Naive thymus-derived CD8-positive, alpha-beta T cell (primary cell): ENCODE data around the gene PFDN6. TPM values are rescaled to one million over a fixed set of nuclear protein-coding genes. Genes with fewer than 3 reads are reported as not detected.

Source experiments
- microRNA-seq: library from miRNA; unstranded; fragments of <30 nt; microRNA quantifications from one replicate; pipeline ENCODE4 v1.2.0, GENCODE V29; 2022; ENCODE audit warnings: borderline microRNAs expressed
- polyA plus RNA-seq, 3 donors: library from polyadenylated mRNA; unstranded; fragments of 300-500 nt; fragmentation: Illumina TruSeq; gene quantifications; one replicate each; pipeline ENCODE4 v1.2.3, GENCODE V29; 2021
- total RNA-seq, 8 experiments: library from RNA in 2 of 8; stranded (reverse) in 2 of 8; gene quantifications; one replicate each; pipeline ENCODE4 v1.2.3 and lab custom pipeline; 2021 to 2026

PFDN6 gene
- total and polyA plus RNA-seq, 5 experiments from 2014 or later, result 30.4 to 38.2 (median 35.5) TPM

Small RNAs within 50 kb of the gene (microRNA-seq; reads per million reads assigned to microRNA genes)
- gene MIR6834, result not detected
- gene MIR6873, result not detected

Other genes starting within 250 kb of the PFDN6 start
- gene HLA-DPA1, start 216.0 kb upstream of the PFDN6 start, total RNA-seq, result 10 to 100 TPM; 32.6 to 35.9 TPM
- 100 to 1,000 TPM in 1 of 3 donors, 10 to 100 TPM in 2; 19.5 to 121 (median 77.1) TPM for gene HLA-DPA1, start 216.0 kb upstream of the PFDN6 start, polyA plus RNA-seq
- gene HLA-DPB1, start 213.6 kb upstream of the PFDN6 start, total RNA-seq, result 10 to 100 TPM; 42.8 to 44.0 TPM
- 100 to 1,000 TPM in 2 of 3 donors, 10 to 100 TPM in 1; 62.2 to 228 (median 186) TPM for gene HLA-DPB1, start 213.6 kb upstream of the PFDN6 start, polyA plus RNA-seq
- 1 to 10 TPM; 7.5 to 8.0 TPM for gene COL11A2, start 97.1 kb upstream of the PFDN6 start, total RNA-seq
- gene COL11A2, start 97.1 kb upstream of the PFDN6 start, polyA plus RNA-seq, result under 1 TPM; 0.08 to 0.48 (median 0.13) TPM
- gene RXRB, start 88.9 kb upstream of the PFDN6 start, total RNA-seq, result 100 to 1,000 TPM; 126 to 127 TPM
- gene RXRB, start 88.9 kb upstream of the PFDN6 start, polyA plus RNA-seq, result 10 to 100 TPM in 1 of 3 donors, 1 to 10 TPM in 2; 6.6 to 10.9 (median 7.3) TPM
- 10 to 100 TPM; 35.5 to 36.4 TPM for gene SLC39A7, start 88.7 kb upstream of the PFDN6 start, total RNA-seq
- 10 to 100 TPM; 18.8 to 23.8 (median 21.8) TPM for gene SLC39A7, start 88.7 kb upstream of the PFDN6 start, polyA plus RNA-seq
- gene HSD17B8, start 84.9 kb upstream of the PFDN6 start, total RNA-seq, result 10 to 100 TPM; 28.7 to 29.0 TPM
- 10 to 100 TPM; 75.0 to 79.2 (median 75.9) TPM for gene HSD17B8, start 84.9 kb upstream of the PFDN6 start, polyA plus RNA-seq
- gene RING1, start 81.1 kb upstream of the PFDN6 start, total RNA-seq, result 10 to 100 TPM; 58.3 to 59.1 TPM
- 10 to 100 TPM; 12.1 to 12.5 (median 12.4) TPM for gene RING1, start 81.1 kb upstream of the PFDN6 start, polyA plus RNA-seq
- gene VPS52, start 17.7 kb upstream of the PFDN6 start, total RNA-seq, result 100 to 1,000 TPM; 116 TPM
- 10 to 100 TPM in 2 of 3 donors, 1 to 10 TPM in 1; 9.3 to 19.3 (median 15.2) TPM for gene VPS52, start 17.7 kb upstream of the PFDN6 start, polyA plus RNA-seq
- 1,000 to 10,000 TPM; 4,620 to 4,686 TPM for gene RPS18, start 17.5 kb upstream of the PFDN6 start, total RNA-seq
- over 10,000 TPM in 2 of 3 donors, 1,000 to 10,000 TPM in 1; 9,896 to 11,320 (median 11,293) TPM for gene RPS18, start 17.5 kb upstream of the PFDN6 start, polyA plus RNA-seq
- gene B3GALT4, start 12.5 kb upstream of the PFDN6 start, total RNA-seq, result 10 to 100 TPM; 37.8 to 41.9 TPM
- gene B3GALT4, start 12.5 kb upstream of the PFDN6 start, polyA plus RNA-seq, result 10 to 100 TPM; 14.5 to 20.4 (median 18.7) TPM
- gene WDR46, start 362 bp upstream of the PFDN6 start, total RNA-seq, result 10 to 100 TPM; 53.3 to 59.0 TPM
- gene WDR46, start 362 bp upstream of the PFDN6 start, polyA plus RNA-seq, result 10 to 100 TPM; 71.3 to 83.7 (median 74.1) TPM
- 10 to 100 TPM; 60.3 to 66.4 TPM for gene RGL2, start 9.3 kb downstream of the PFDN6 start, total RNA-seq
- gene RGL2, start 9.3 kb downstream of the PFDN6 start, polyA plus RNA-seq, result 1 to 10 TPM; 5.3 to 9.9 (median 7.0) TPM
- gene TAPBP, start 24.5 kb downstream of the PFDN6 start, total RNA-seq, result 100 to 1,000 TPM; 212 to 215 TPM
- 100 to 1,000 TPM; 259 to 372 (median 327) TPM for gene TAPBP, start 24.5 kb downstream of the PFDN6 start, polyA plus RNA-seq
- gene ZBTB22, start 28.1 kb downstream of the PFDN6 start, total RNA-seq, result 10 to 100 TPM; 29.7 to 33.6 TPM
- 10 to 100 TPM; 10.4 to 13.4 (median 10.7) TPM for gene ZBTB22, start 28.1 kb downstream of the PFDN6 start, polyA plus RNA-seq
- 10 to 100 TPM; 88.0 to 88.1 TPM for gene DAXX, start 33.4 kb downstream of the PFDN6 start, total RNA-seq
- gene DAXX, start 33.4 kb downstream of the PFDN6 start, polyA plus RNA-seq, result 100 to 1,000 TPM in 1 of 3 donors, 10 to 100 TPM in 2; 77.5 to 132 (median 86.5) TPM
- gene KIFC1, start 102.2 kb downstream of the PFDN6 start, total RNA-seq, result 1 to 10 TPM in 1 of 2 experiments, under 1 TPM in 1; 0.60 to 1.2 TPM
- under 1 TPM in 2 of 3 donors, not detected in 1; 0.26 to 0.46 TPM for gene KIFC1, start 102.2 kb downstream of the PFDN6 start, polyA plus RNA-seq
- gene PHF1, start 121.4 kb downstream of the PFDN6 start, total RNA-seq, result 100 to 1,000 TPM; 213 to 223 TPM
- 10 to 100 TPM; 44.3 to 71.4 (median 45.3) TPM for gene PHF1, start 121.4 kb downstream of the PFDN6 start, polyA plus RNA-seq
- 100 to 1,000 TPM; 198 to 201 TPM for gene CUTA, start 128.5 kb downstream of the PFDN6 start, total RNA-seq
- 100 to 1,000 TPM; 338 to 441 (median 385) TPM for gene CUTA, start 128.5 kb downstream of the PFDN6 start, polyA plus RNA-seq
- gene SYNGAP1, start 130.5 kb downstream of the PFDN6 start, total RNA-seq, result 10 to 100 TPM; 57.0 to 66.6 TPM
- 1 to 10 TPM in 2 of 3 donors, under 1 TPM in 1; 0.38 to 1.9 (median 1.4) TPM for gene SYNGAP1, start 130.5 kb downstream of the PFDN6 start, polyA plus RNA-seq
- 10 to 100 TPM; 10.6 to 11.9 TPM for gene ZBTB9, start 165.0 kb downstream of the PFDN6 start, total RNA-seq
- gene ZBTB9, start 165.0 kb downstream of the PFDN6 start, polyA plus RNA-seq, result 10 to 100 TPM in 1 of 3 donors, 1 to 10 TPM in 2; 3.7 to 10.4 (median 6.4) TPM